ENCODE results near the gene GDF2. TPM values are rescaled to one million over a fixed set of nuclear protein-coding genes. Genes with fewer than 3 reads are reported as not detected.

Gene GDF2
- total and polyA plus RNA-seq, 2 experiments from 2014 or later, result not detected

DNA sequence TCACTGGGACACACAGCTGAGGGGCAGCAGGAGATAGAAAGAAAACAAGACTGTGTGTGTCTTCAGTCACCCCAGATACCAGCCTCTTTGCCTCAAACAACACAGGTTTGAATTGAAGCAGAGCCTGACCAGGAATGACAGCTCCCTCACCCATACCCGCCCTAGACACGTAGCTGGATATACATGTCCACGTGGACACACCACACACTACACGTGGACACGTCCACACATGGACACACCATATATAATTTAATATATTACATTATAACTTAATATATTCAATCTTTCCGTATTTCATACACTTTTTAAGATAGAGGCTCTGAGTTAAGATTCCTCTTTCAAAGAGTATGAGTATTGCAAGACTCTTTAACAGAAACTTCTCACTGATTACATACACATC lies 11.3 kb downstream of the GDF2 start:
- ATAC-seq, result no peak
- H3K27me3 Mint-ChIP-seq (ENCODE audit: insufficient read depth, low read depth, poor library complexity), result peaks cover 1% of the 10 kb centered on the region
- no peaks in the 10 kb centered on the region for H3K27me3 ChIP-seq (ENCODE audit: insufficient read depth)

More for the DNA sequence above, 11.3 kb downstream of the GDF2 start:
- Histone ChIP-seq H2AFZ (no peak overlapping the region), H3K36me3 (ENCODE audit: insufficient read depth) (no peaks in the 10 kb centered on the region), H3K4me3 (no peak overlapping the region), H3K4me2 (no peak overlapping the region), H3K4me1 (ENCODE audit: insufficient read depth) (no peaks in the 10 kb centered on the region), H3K9me2 (ENCODE audit: insufficient read depth) (no peaks in the 10 kb centered on the region), H3K79me2 (replicated peaks; ENCODE audit: insufficient read depth) (no peaks in the 10 kb centered on the region), H3K27ac (ENCODE audit: low read depth) (no peak overlapping the region), H4K20me1 (replicated peaks; ENCODE audit: insufficient read depth) (no peaks in the 10 kb centered on the region), H3F3A (replicated peaks; ENCODE audit: low read depth) (no peaks in the 10 kb centered on the region)
- no peak for TF ChIP-seq STAT1 (IDR thresholded peaks at IDR 0.05; ENCODE audit: unreplicated experiment)
- no peak for TF ChIP-seq POLR2AphosphoS5 (IDR thresholded peaks at IDR 0.05; ENCODE audit: low read depth)
- TF ChIP-seq REST (IDR thresholded peaks at IDR 0.05; ENCODE audit: unreplicated experiment), result no peak
- TF ChIP-seq EZH2phosphoT487 (IDR thresholded peaks at IDR 0.05; ENCODE audit: unreplicated experiment), result no peak
- TF ChIP-seq, protein P1, sequence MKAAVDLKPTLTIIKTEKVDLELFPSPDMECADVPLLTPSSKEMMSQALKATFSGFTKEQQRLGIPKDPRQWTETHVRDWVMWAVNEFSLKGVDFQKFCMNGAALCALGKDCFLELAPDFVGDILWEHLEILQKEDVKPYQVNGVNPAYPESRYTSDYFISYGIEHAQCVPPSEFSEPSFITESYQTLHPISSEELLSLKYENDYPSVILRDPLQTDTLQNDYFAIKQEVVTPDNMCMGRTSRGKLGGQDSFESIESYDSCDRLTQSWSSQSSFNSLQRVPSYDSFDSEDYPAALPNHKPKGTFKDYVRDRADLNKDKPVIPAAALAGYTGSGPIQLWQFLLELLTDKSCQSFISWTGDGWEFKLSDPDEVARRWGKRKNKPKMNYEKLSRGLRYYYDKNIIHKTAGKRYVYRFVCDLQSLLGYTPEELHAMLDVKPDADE (IDR thresholded peaks at IDR 0.05), result no peak
- TF ChIP-seq, protein P2, sequence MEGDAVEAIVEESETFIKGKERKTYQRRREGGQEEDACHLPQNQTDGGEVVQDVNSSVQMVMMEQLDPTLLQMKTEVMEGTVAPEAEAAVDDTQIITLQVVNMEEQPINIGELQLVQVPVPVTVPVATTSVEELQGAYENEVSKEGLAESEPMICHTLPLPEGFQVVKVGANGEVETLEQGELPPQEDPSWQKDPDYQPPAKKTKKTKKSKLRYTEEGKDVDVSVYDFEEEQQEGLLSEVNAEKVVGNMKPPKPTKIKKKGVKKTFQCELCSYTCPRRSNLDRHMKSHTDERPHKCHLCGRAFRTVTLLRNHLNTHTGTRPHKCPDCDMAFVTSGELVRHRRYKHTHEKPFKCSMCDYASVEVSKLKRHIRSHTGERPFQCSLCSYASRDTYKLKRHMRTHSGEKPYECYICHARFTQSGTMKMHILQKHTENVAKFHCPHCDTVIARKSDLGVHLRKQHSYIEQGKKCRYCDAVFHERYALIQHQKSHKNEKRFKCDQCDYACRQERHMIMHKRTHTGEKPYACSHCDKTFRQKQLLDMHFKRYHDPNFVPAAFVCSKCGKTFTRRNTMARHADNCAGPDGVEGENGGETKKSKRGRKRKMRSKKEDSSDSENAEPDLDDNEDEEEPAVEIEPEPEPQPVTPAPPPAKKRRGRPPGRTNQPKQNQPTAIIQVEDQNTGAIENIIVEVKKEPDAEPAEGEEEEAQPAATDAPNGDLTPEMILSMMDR (conservative IDR thresholded peaks at IDR 0.05; ENCODE audit: low read depth in 2 of 2), result no peak
- no peak for TF ChIP-seq NANOG (IDR thresholded peaks at IDR 0.05; ENCODE audit: borderline replicate concordance)
- no peak for TF ChIP-seq ZNF114 (CRISPR knock-in tag; IDR thresholded peaks at IDR 0.05)
- no peak for TF ChIP-seq JUNB (IDR thresholded peaks at IDR 0.05; ENCODE audit: unreplicated experiment)
- no peak for TF ChIP-seq CREB1 (CRISPR knock-in tag; IDR thresholded peaks at IDR 0.05; ENCODE audit: low read depth)
- no peak for TF ChIP-seq EZH2 (IDR thresholded peaks at IDR 0.05; ENCODE audit: low read depth, unreplicated experiment)
- no peak for TF ChIP-seq ZNF331 (CRISPR knock-in tag; IDR thresholded peaks at IDR 0.05; ENCODE audit: low read depth)
- DNase-seq (ENCODE audit: low spot score), result no peak
- Mint-ChIP-seq H3K4me1 (peaks cover 3% of the 10 kb centered on the region), H3K36me3 (ENCODE audit: low read depth) (no peaks in the 10 kb centered on the region), H3K9me3 (no peaks in the 10 kb centered on the region), H3K27ac (no peak overlapping the region), H3K4me3 (no peak overlapping the region)

Measured in GM23338 (cell line).